Activated gamma-delta T cell treated with anti-CD3 and anti-CD28 coated beads, Interleukin-2, amount 50 U/mL, for 16 hours (primary cell): ENCODE results near the gene HPN.
"Not testable (repeated sequence)": the region's sequence is repeated elsewhere in the genome, so short reads cannot be mapped to it uniquely, and the experiment has no call there.

Experiments used
- DNase-seq: peaks from one replicate; pipeline ENCODE4 v3.0.0-alpha.2; 2020; ENCODE audit warnings: low read depth

Gene HPN

GRCh38 chr19:35027851-35028599, 13.5 kb upstream of the HPN start:
- no peak for DNase-seq

- DNase-seq = not testable (repeated sequence)
Measured at GRCh38 chr19:35028600-35028885, 13.0 kb upstream of the HPN start.

- DNase-seq = not testable (repeated sequence)
Measured at GRCh38 chr19:35029275-35029736, 12.2 kb upstream of the HPN start.

- no peak for DNase-seq
Measured at GRCh38 chr19:35029737-35030256, 11.7 kb upstream of the HPN start.

GRCh38 chr19:35030257-35031071, 11.1 kb upstream of the HPN start, which contains the start of gene SCN1B:
SCN1B (plus strand) TSS chr19:35030470; CDS start chr19:35030821, 351 bp downstream.
- peak; percentile 33 for DNase-seq

GRCh38 chr19:35031072-35031881, 10.2 kb upstream of the HPN start:
- DNase-seq = no peak

GRCh38 chr19:35032356-35032865, 9.1 kb upstream of the HPN start:
- no peak for DNase-seq

GRCh38 chr19:35033067-35034004, 8.2 kb upstream of the HPN start:
- no peak for DNase-seq

- no peak for DNase-seq
Measured at GRCh38 chr19:35034005-35034502, 7.5 kb upstream of the HPN start.

GRCh38 chr19:35034588-35035382, 6.7 kb upstream of the HPN start:
- no peak for DNase-seq

- no peak for DNase-seq
Measured at GRCh38 chr19:35037716-35038622, 3.6 kb upstream of the HPN start.

- no peak for DNase-seq
Measured at GRCh38 chr19:35038623-35039512, 2.7 kb upstream of the HPN start.

GRCh38 chr19:35039881-35040825, 1.4 kb upstream of the HPN start:
- no peak for DNase-seq

GRCh38 chr19:35040826-35041547, 534 bp upstream of the HPN start:
- no peak for DNase-seq

GRCh38 chr19:35042056-35042730, 672 bp downstream of the HPN start:
- DNase-seq = no peak
